LNCaP clone FGC (cell line): ENCODE data around the gene OSCP1.
A peak's percentile ranks its signal among the peaks of the same experiment; 100 is the strongest.

Source experiments
- DNase-seq: peaks from one replicate; pipeline ENCODE4 v3.0.0-alpha.2; 2011; ENCODE audit warnings: low read depth
- H3K4me3 ChIP-seq: 2 replicates; pipeline ENCODE4 v1.5.1; 2011; ENCODE audit warnings: mild to moderate bottlenecking, low read depth, low read length, control low read depth
- CTCF ChIP-seq: IDR thresholded peaks from 2 replicates; pipeline ENCODE4 v1.5.1; 2012; ENCODE audit warnings: mild to moderate bottlenecking; ENCODE audit not compliant: control insufficient read depth, insufficient read depth; ENCODE audit errors: extremely low read depth

The OSCP1 gene

DNA sequence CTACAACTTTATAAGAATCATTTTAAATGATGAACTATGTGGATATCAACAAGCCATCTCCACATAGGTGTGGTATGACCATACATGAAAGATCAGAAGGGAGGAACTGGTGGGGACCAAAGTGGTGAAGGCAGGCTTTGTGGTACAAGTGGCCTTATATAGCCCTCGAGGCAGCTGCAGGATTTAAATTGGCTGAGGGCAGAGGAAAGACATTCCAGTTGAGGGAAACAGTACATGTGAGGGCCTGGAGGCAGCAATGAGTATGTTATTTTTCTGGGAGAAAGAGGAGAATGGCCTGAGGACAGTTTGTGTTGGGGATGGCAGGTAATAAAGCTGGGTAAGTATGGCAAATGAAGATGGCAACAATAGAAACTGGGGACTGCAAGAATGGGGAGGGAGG lies 17.1 kb downstream of the OSCP1 start:
- TF ChIP-seq CTCF: no peak
- no peak for DNase-seq
- H3K4me3 ChIP-seq: no peak overlapping the region

DNA sequence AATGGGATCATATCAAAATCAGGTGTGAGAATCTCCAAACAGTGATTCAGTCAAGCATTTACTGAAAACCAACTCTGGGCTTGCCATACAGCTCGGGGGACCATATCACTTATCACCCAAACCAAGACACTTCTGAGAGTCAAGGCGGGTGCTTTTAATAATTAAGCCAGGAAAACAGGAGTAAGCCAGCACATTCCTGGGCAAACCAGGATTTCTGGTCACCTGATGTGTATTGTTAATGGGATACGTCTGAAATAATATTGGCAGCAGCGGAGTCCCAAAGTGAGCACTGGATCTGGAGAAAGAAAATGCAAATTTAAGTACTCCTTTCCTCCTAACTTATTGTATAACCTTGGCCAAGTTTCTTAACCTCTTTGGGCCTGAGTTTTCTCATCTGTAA lies 17.6 kb downstream of the OSCP1 start:
- no peak overlapping the region for H3K4me3 ChIP-seq
- DNase-seq: no peak
- no peak for TF ChIP-seq CTCF

- TF ChIP-seq CTCF: no peak
- DNase-seq: no peak
- H3K4me3 ChIP-seq: no peak overlapping the region
Observed at GRCh38 chr1:36425791-36426190, 24.5 kb downstream of the OSCP1 start.

- no peak overlapping the region for H3K4me3 ChIP-seq
- DNase-seq: no peak
- TF ChIP-seq CTCF: no peak
Observed at GRCh38 chr1:36421649-36422048, 28.6 kb downstream of the OSCP1 start.

- no peak overlapping the region for H3K4me3 ChIP-seq
- peak; percentile 98 for TF ChIP-seq CTCF
- DNase-seq: peak; percentile 54
Observed at GRCh38 chr1:36420836-36421317, 29.4 kb downstream of the OSCP1 start.

DNA sequence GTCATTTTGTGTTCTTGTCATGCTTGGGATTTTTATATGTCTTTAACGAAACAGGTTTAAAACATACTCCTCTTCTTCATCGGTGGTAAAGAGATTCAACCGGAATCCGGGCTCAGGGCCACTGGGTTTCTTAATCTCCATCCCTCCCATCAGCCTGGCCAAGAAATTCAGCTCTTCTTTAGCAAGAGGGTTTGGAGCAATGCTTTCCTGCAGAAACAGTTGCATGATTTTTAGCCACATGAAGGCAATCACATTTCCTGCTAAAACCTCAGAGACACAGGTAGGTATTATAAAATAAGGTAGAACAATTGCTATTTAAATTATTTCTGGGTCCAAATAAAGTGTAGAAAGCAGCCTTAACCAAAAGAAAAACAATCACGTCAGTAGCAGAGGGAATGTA lies 29.8 kb downstream of the OSCP1 start:
- TF ChIP-seq CTCF: no peak
- DNase-seq: no peak
- no peak overlapping the region for H3K4me3 ChIP-seq

DNA sequence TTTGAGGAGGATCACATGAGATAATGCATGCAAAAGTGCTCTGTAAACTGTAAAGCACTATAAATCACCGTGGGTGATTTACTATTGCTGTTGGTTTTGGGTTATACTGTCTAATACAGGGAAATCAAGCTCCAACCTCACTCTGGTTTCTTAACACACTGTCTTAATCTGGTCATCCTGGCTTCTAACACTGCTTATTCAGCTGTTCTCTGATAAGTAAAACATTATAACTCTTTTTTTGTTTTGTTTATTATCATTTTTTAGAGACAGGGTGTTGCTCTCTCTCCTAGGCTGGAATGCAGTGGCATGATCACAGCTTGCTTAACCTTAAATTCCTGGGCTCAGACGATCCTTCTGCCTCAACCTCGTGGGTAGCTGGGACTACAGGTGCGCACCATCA lies 30.7 kb downstream of the OSCP1 start:
- no peak for DNase-seq
- no peak overlapping the region for H3K4me3 ChIP-seq
- no peak for TF ChIP-seq CTCF
